Measurements from ENCODE around the gene ZSCAN5C.
A peak's percentile ranks its signal among the peaks of the same experiment; 100 is the strongest.
"Not testable (repeated sequence)": the region's sequence is repeated elsewhere in the genome, so short reads cannot be mapped to it uniquely, and the experiment has no call there.

ZSCAN5C gene

GRCh38 chr19:56163097-56163496 is 39.0 kb upstream of the ZSCAN5C start:
- no peak for DNase-seq
- WGBS (ENCODE audit: extremely low coverage, insufficient coverage, low lambda C conversion rate), result no CpG with 5 or more reads among the region's 13 CpGs
- no peak overlapping the region for H4K8ac ChIP-seq (ENCODE audit: low read depth, low read length)
- no peak overlapping the region for H3K4me2 ChIP-seq (ENCODE audit: low read length)
- no peaks in the 10 kb centered on the region for H3K27me3 ChIP-seq (ENCODE audit: insufficient read depth, low read length, poor library complexity)
- H2BK15ac ChIP-seq (replicated peaks; ENCODE audit: low read depth), result no peak overlapping the region
- no peak overlapping the region for H2BK120ac ChIP-seq (ENCODE audit: low read depth, low read length)
- no peak overlapping the region for H4K5ac ChIP-seq (ENCODE audit: low read length)
- H3K18ac ChIP-seq (ENCODE audit: low read length), result no peak overlapping the region
- no peak overlapping the region for H2AK5ac ChIP-seq (ENCODE audit: low read length)
- H3K4ac ChIP-seq (ENCODE audit: low read depth, low read length), result no peak overlapping the region
- H3K27ac ChIP-seq (ENCODE audit: low read depth, low read length), result no peak overlapping the region
- H3K9ac ChIP-seq (ENCODE audit: low read length), result no peak overlapping the region
- no peaks in the 10 kb centered on the region for H3K4me1 ChIP-seq (ENCODE audit: control insufficient read depth, low read depth, low read length)
- no peaks in the 10 kb centered on the region for H3K36me3 ChIP-seq (ENCODE audit: control insufficient read depth, insufficient read depth, low read length)
- no peak overlapping the region for H3K23ac ChIP-seq (ENCODE audit: low read length)
- H3K56ac ChIP-seq (ENCODE audit: low read length), result no peak overlapping the region
- no peaks in the 10 kb centered on the region for H3K79me1 ChIP-seq (ENCODE audit: low read length)
- no peaks in the 10 kb centered on the region for H3K79me2 ChIP-seq (ENCODE audit: control insufficient read depth, insufficient read depth, low read length)
- H3K4me3 ChIP-seq (ENCODE audit: low read length), result no peak overlapping the region
- H2BK5ac ChIP-seq (ENCODE audit: low read length), result no peak overlapping the region

GRCh38 chr19:56167064-56167578 is 35.0 kb upstream of the ZSCAN5C start:
- Histone ChIP-seq H3K79me1 (ENCODE audit: low read length) (no peaks in the 10 kb centered on the region), H3K4ac (ENCODE audit: low read depth, low read length) (no peak overlapping the region)

GRCh38 chr19:56170261-56170660 is 31.8 kb upstream of the ZSCAN5C start:
- H3K18ac ChIP-seq (ENCODE audit: low read length), result no peak overlapping the region
- no peak overlapping the region for H3K23ac ChIP-seq (ENCODE audit: low read length)
- H3K36me3 ChIP-seq (ENCODE audit: control insufficient read depth, insufficient read depth, low read length), result no peaks in the 10 kb centered on the region
- H3K4me3 ChIP-seq (ENCODE audit: low read length), result no peak overlapping the region
- no peak overlapping the region for H3K56ac ChIP-seq (ENCODE audit: low read length)
- no peaks in the 10 kb centered on the region for H3K27me3 ChIP-seq (ENCODE audit: insufficient read depth, low read length, poor library complexity)
- no peak overlapping the region for H3K4ac ChIP-seq (ENCODE audit: low read depth, low read length)
- H3K4me1 ChIP-seq (ENCODE audit: control insufficient read depth, low read depth, low read length), result no peaks in the 10 kb centered on the region
- no peak overlapping the region for H2BK120ac ChIP-seq (ENCODE audit: low read depth, low read length)
- no peak overlapping the region for H2BK5ac ChIP-seq (ENCODE audit: low read length)
- no peak overlapping the region for H3K9ac ChIP-seq (ENCODE audit: low read length)
- H4K5ac ChIP-seq (ENCODE audit: low read length), result no peak overlapping the region
- H2BK15ac ChIP-seq (replicated peaks; ENCODE audit: low read depth), result no peak overlapping the region
- no CpG with 5 or more reads among the region's 14 CpGs for WGBS (ENCODE audit: extremely low coverage, insufficient coverage, low lambda C conversion rate)
- H4K8ac ChIP-seq (ENCODE audit: low read depth, low read length), result no peak overlapping the region
- no peaks in the 10 kb centered on the region for H3K79me1 ChIP-seq (ENCODE audit: low read length)
- no peak overlapping the region for H3K27ac ChIP-seq (ENCODE audit: low read depth, low read length)
- no peak for DNase-seq
- no peak overlapping the region for H2AK5ac ChIP-seq (ENCODE audit: low read length)
- H3K79me2 ChIP-seq (ENCODE audit: control insufficient read depth, insufficient read depth, low read length), result no peaks in the 10 kb centered on the region
- H3K4me2 ChIP-seq (ENCODE audit: low read length), result no peak overlapping the region

More at GRCh38 chr19:56167064-56167578, 35.0 kb upstream of the ZSCAN5C start:
- no peak overlapping the region for H4K8ac ChIP-seq (ENCODE audit: low read depth, low read length)
- no peak overlapping the region for H2BK120ac ChIP-seq (ENCODE audit: low read depth, low read length)
- no peak overlapping the region for H4K5ac ChIP-seq (ENCODE audit: low read length)
- H3K79me2 ChIP-seq (ENCODE audit: control insufficient read depth, insufficient read depth, low read length), result no peaks in the 10 kb centered on the region
- H2AK5ac ChIP-seq (ENCODE audit: low read length), result no peak overlapping the region
- no peak overlapping the region for H3K4me3 ChIP-seq (ENCODE audit: low read length)
- H3K56ac ChIP-seq (ENCODE audit: low read length), result no peak overlapping the region
- H3K23ac ChIP-seq (ENCODE audit: low read length), result no peak overlapping the region
- H3K18ac ChIP-seq (ENCODE audit: low read length), result no peak overlapping the region
- H3K9ac ChIP-seq (ENCODE audit: low read length), result no peak overlapping the region
- H2BK15ac ChIP-seq (replicated peaks; ENCODE audit: low read depth), result no peak overlapping the region
- no peaks in the 10 kb centered on the region for H3K36me3 ChIP-seq (ENCODE audit: control insufficient read depth, insufficient read depth, low read length)
- no peaks in the 10 kb centered on the region for H3K27me3 ChIP-seq (ENCODE audit: insufficient read depth, low read length, poor library complexity)
- peak; percentile 57 for DNase-seq
- no peaks in the 10 kb centered on the region for H3K4me1 ChIP-seq (ENCODE audit: control insufficient read depth, low read depth, low read length)
- no peak overlapping the region for H2BK5ac ChIP-seq (ENCODE audit: low read length)
- H3K27ac ChIP-seq (ENCODE audit: low read depth, low read length), result no peak overlapping the region
- H3K4me2 ChIP-seq (ENCODE audit: low read length), result no peak overlapping the region
- no CpG with 5 or more reads among the region's 7 CpGs for WGBS (ENCODE audit: extremely low coverage, insufficient coverage, low lambda C conversion rate)

- Histone ChIP-seq H3K23ac (ENCODE audit: low read length) (no peak overlapping the region), H2AK5ac (ENCODE audit: low read length) (no peak overlapping the region), H3K36me3 (ENCODE audit: control insufficient read depth, insufficient read depth, low read length) (no peaks in the 10 kb centered on the region), H3K27ac (ENCODE audit: low read depth, low read length) (no peak overlapping the region), H3K79me1 (ENCODE audit: low read length) (no peaks in the 10 kb centered on the region), H3K9ac (ENCODE audit: low read length) (no peak overlapping the region), H3K18ac (ENCODE audit: low read length) (no peak overlapping the region), H3K79me2 (ENCODE audit: control insufficient read depth, insufficient read depth, low read length) (no peaks in the 10 kb centered on the region), H3K4me3 (ENCODE audit: low read length) (no peak overlapping the region), H2BK5ac (ENCODE audit: low read length) (no peak overlapping the region), H3K56ac (ENCODE audit: low read length) (no peak overlapping the region), H2BK120ac (ENCODE audit: low read depth, low read length) (no peak overlapping the region), H3K4me1 (ENCODE audit: control insufficient read depth, low read depth, low read length) (no peaks in the 10 kb centered on the region), H3K4me2 (ENCODE audit: low read length) (no peak overlapping the region), H2BK15ac (replicated peaks; ENCODE audit: low read depth) (no peak overlapping the region), H3K27me3 (ENCODE audit: insufficient read depth, low read length, poor library complexity) (no peaks in the 10 kb centered on the region), H4K5ac (ENCODE audit: low read length) (no peak overlapping the region), H3K4ac (ENCODE audit: low read depth, low read length) (no peak overlapping the region), H4K8ac (ENCODE audit: low read depth, low read length) (no peak overlapping the region)
- DNase-seq, result peak; percentile 38
- WGBS (ENCODE audit: extremely low coverage, insufficient coverage, low lambda C conversion rate), result no CpG with 5 or more reads among the region's 9 CpGs
Observed at GRCh38 chr19:56174086-56174485, 28.0 kb upstream of the ZSCAN5C start.

- no peaks in the 10 kb centered on the region for H3K79me2 ChIP-seq (ENCODE audit: control insufficient read depth, insufficient read depth, low read length)
- no peak overlapping the region for H2BK15ac ChIP-seq (replicated peaks; ENCODE audit: low read depth)
- no peak overlapping the region for H2BK120ac ChIP-seq (ENCODE audit: low read depth, low read length)
- WGBS (ENCODE audit: extremely low coverage, insufficient coverage, low lambda C conversion rate), result no CpG with 5 or more reads among the region's 11 CpGs
- H3K27me3 ChIP-seq (ENCODE audit: insufficient read depth, low read length, poor library complexity), result no peaks in the 10 kb centered on the region
- H3K56ac ChIP-seq (ENCODE audit: low read length), result no peak overlapping the region
- no peak overlapping the region for H3K4me2 ChIP-seq (ENCODE audit: low read length)
- no peak overlapping the region for H3K9ac ChIP-seq (ENCODE audit: low read length)
- no peak overlapping the region for H2AK5ac ChIP-seq (ENCODE audit: low read length)
- no peak overlapping the region for H3K27ac ChIP-seq (ENCODE audit: low read depth, low read length)
- H3K4me1 ChIP-seq (ENCODE audit: control insufficient read depth, low read depth, low read length), result no peaks in the 10 kb centered on the region
- no peak overlapping the region for H4K8ac ChIP-seq (ENCODE audit: low read depth, low read length)
- H3K36me3 ChIP-seq (ENCODE audit: control insufficient read depth, insufficient read depth, low read length), result no peaks in the 10 kb centered on the region
- no peaks in the 10 kb centered on the region for H3K79me1 ChIP-seq (ENCODE audit: low read length)
- H4K5ac ChIP-seq (ENCODE audit: low read length), result no peak overlapping the region
- H3K4ac ChIP-seq (ENCODE audit: low read depth, low read length), result no peak overlapping the region
- H2BK5ac ChIP-seq (ENCODE audit: low read length), result no peak overlapping the region
- no peak overlapping the region for H3K23ac ChIP-seq (ENCODE audit: low read length)
- no peak for DNase-seq
- no peak overlapping the region for H3K4me3 ChIP-seq (ENCODE audit: low read length)
- H3K18ac ChIP-seq (ENCODE audit: low read length), result no peak overlapping the region
Observed at GRCh38 chr19:56174550-56174949, 27.5 kb upstream of the ZSCAN5C start.

GRCh38 chr19:56175861-56176307 is 26.2 kb upstream of the ZSCAN5C start, which contains the start of gene GALP:
Gene GALP, plus strand, starts transcription at chr19:56176008. Its CDS starts 1,101 bp downstream, at chr19:56177109.
- not testable (repeated sequence) for H3K27me3 ChIP-seq (ENCODE audit: insufficient read depth, low read length, poor library complexity); H3K4me2 ChIP-seq (ENCODE audit: low read length); H3K79me2 ChIP-seq (ENCODE audit: control insufficient read depth, insufficient read depth, low read length); H4K5ac ChIP-seq (ENCODE audit: low read length); H2BK5ac ChIP-seq (ENCODE audit: low read length); H3K9ac ChIP-seq (ENCODE audit: low read length); H3K36me3 ChIP-seq (ENCODE audit: control insufficient read depth, insufficient read depth, low read length); H3K79me1 ChIP-seq (ENCODE audit: low read length); H3K4me3 ChIP-seq (ENCODE audit: low read length); H3K18ac ChIP-seq (ENCODE audit: low read length); H3K4me1 ChIP-seq (ENCODE audit: control insufficient read depth, low read depth, low read length); H3K23ac ChIP-seq (ENCODE audit: low read length); H3K27ac ChIP-seq (ENCODE audit: low read depth, low read length); H2BK15ac ChIP-seq (replicated peaks; ENCODE audit: low read depth); H3K4ac ChIP-seq (ENCODE audit: low read depth, low read length); H3K56ac ChIP-seq (ENCODE audit: low read length); H4K8ac ChIP-seq (ENCODE audit: low read depth, low read length); H2BK120ac ChIP-seq (ENCODE audit: low read depth, low read length); H2AK5ac ChIP-seq (ENCODE audit: low read length); DNase-seq
- no CpG with 5 or more reads among the region's 15 CpGs for WGBS (ENCODE audit: extremely low coverage, insufficient coverage, low lambda C conversion rate)
